ENCODE measurements around the gene NTSR1.

GRCh38 chr20:62775206-62775605 lies 66.6 kb downstream of the NTSR1 start:
- TF ChIP-seq CTCF (IDR thresholded peaks at IDR 0.05) (no peak), EZH2 (IDR thresholded peaks at IDR 0.05; ENCODE audit: borderline replicate concordance, insufficient read depth, low read depth, low read length, poor library complexity, severe bottlenecking) (no peak)

Measured in B cell (primary cell).